ENCODE measurements around the gene ABCA13. TPM values are rescaled to one million over a fixed set of nuclear protein-coding genes. Genes with fewer than 3 reads are reported as not detected.

The ABCA13 gene
- polyA plus RNA-seq, 1 donor (not counting 4 experiments of a cell fraction or from before 2014, with no cell fraction given) = 0.76 TPM

DNA sequence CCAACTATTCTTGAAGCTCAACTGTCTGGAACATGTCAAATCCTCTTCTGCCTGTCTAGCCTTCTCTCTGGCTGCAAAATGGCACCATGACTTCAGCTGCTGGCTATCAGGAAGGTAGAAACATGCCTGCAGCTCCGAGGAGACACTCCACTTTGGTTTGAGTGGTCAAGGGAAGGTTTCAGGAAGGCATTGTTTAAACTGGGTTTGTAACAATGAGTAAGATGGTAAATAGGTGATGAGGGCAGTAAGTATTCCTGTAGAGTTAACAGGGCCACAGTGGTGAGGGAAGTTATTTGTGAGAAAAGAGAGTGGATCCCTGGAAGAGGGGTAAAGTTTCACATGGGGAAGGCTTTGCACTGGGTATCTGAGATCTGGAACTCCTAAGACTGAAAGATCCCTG lies 231.5 kb downstream of the ABCA13 start:
- dilution Hi-C loops (cut with MboI; ENCODE audit: extremely low pct_ligation_motif_present, low sequenced_read_pairs) = no loop called here
- no peak for DNase-seq (ENCODE audit: low read depth, low spot score)
- no peaks in the 10 kb centered on the region for H3K36me3 ChIP-seq (ENCODE audit: control insufficient read depth in 2 of 2, extremely low read depth in 1 of 2, insufficient read depth in 2 of 2, low read length in 2 of 2)
- no peaks in the 10 kb centered on the region for H3K9me1 ChIP-seq (ENCODE audit: control insufficient read depth, extremely low read depth, insufficient read depth, low read length)
- TF ChIP-seq, protein P1, sequence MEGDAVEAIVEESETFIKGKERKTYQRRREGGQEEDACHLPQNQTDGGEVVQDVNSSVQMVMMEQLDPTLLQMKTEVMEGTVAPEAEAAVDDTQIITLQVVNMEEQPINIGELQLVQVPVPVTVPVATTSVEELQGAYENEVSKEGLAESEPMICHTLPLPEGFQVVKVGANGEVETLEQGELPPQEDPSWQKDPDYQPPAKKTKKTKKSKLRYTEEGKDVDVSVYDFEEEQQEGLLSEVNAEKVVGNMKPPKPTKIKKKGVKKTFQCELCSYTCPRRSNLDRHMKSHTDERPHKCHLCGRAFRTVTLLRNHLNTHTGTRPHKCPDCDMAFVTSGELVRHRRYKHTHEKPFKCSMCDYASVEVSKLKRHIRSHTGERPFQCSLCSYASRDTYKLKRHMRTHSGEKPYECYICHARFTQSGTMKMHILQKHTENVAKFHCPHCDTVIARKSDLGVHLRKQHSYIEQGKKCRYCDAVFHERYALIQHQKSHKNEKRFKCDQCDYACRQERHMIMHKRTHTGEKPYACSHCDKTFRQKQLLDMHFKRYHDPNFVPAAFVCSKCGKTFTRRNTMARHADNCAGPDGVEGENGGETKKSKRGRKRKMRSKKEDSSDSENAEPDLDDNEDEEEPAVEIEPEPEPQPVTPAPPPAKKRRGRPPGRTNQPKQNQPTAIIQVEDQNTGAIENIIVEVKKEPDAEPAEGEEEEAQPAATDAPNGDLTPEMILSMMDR (optimal IDR thresholded peaks at IDR 0.05 in 1 of 3, IDR thresholded peaks at IDR 0.05 in 1 of 3, conservative IDR thresholded peaks at IDR 0.05 in 1 of 3; ENCODE audit: extremely low read depth in 1 of 3, insufficient read depth in 2 of 3, low read length in 3 of 3) = no peak
- no peak for TF ChIP-seq EZH2 (IDR thresholded peaks at IDR 0.05; ENCODE audit: low read length)
- H3K27ac ChIP-seq (ENCODE audit: control insufficient read depth, insufficient read depth, low read length) = no peak overlapping the region
- H3K79me2 ChIP-seq (ENCODE audit: control insufficient read depth, insufficient read depth, low read length) = no peaks in the 10 kb centered on the region
- H3K4me3 ChIP-seq (ENCODE audit: control insufficient read depth in 2 of 3, extremely low read depth in 1 of 3, insufficient read depth in 2 of 3, low read depth in 1 of 3, low read length in 3 of 3) = no peak overlapping the region
- no peaks in the 10 kb centered on the region for H3K27me3 ChIP-seq (ENCODE audit: control insufficient read depth, extremely low read depth, insufficient read depth, low read length)
- no peak overlapping the region for H3K9ac ChIP-seq (ENCODE audit: control insufficient read depth, extremely low read depth, insufficient read depth, low read length)
- no peak overlapping the region for H3K4me2 ChIP-seq (ENCODE audit: control insufficient read depth, extremely low read depth, insufficient read depth, low read depth, low read length)
- H2AFZ ChIP-seq (ENCODE audit: control insufficient read depth, low read length) = no peak overlapping the region
- H4K20me1 ChIP-seq (ENCODE audit: control insufficient read depth, extremely low read depth, insufficient read depth, low read length) = no peaks in the 10 kb centered on the region
- H3K4me1 ChIP-seq (ENCODE audit: control insufficient read depth, extremely low read depth, insufficient read depth, low read length) = no peaks in the 10 kb centered on the region
- H3K9me3 ChIP-seq (ENCODE audit: control insufficient read depth, low read depth, low read length) = no peaks in the 10 kb centered on the region
- FAIRE-seq = no peak

DNA sequence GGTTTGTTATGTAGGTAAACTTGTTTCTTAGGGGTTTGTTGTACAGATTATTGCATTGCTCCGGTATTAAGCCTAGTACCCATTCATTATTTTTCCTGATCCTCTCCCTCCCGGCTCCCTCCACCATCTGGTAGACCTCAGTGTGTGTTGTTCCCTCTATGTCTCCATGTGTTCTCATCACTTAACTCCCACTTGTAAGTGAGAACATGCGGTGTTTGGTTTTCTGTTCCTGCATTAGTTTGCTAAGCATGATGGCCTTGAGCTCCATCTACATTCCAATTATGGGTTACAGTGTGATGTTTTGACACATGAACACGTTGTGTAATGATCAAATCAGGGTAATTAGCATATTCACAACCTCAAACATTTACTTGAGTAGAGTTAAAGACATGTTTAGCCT lies 237.5 kb downstream of the ABCA13 start:
- H2AFZ ChIP-seq (ENCODE audit: control insufficient read depth, low read length) = no peak overlapping the region
- no peaks in the 10 kb centered on the region for H3K27me3 ChIP-seq (ENCODE audit: control insufficient read depth, extremely low read depth, insufficient read depth, low read length)
- H3K36me3 ChIP-seq (ENCODE audit: control insufficient read depth in 2 of 2, extremely low read depth in 1 of 2, insufficient read depth in 2 of 2, low read length in 2 of 2) = no peaks in the 10 kb centered on the region
- H3K27ac ChIP-seq (ENCODE audit: control insufficient read depth, insufficient read depth, low read length) = no peak overlapping the region
- dilution Hi-C loops (cut with MboI; ENCODE audit: extremely low pct_ligation_motif_present, low sequenced_read_pairs) = no loop called here
- H3K9me3 ChIP-seq (ENCODE audit: control insufficient read depth, low read depth, low read length) = no peaks in the 10 kb centered on the region
- no peaks in the 10 kb centered on the region for H3K79me2 ChIP-seq (ENCODE audit: control insufficient read depth, insufficient read depth, low read length)
- no peaks in the 10 kb centered on the region for H3K4me1 ChIP-seq (ENCODE audit: control insufficient read depth, extremely low read depth, insufficient read depth, low read length)
- H4K20me1 ChIP-seq (ENCODE audit: control insufficient read depth, extremely low read depth, insufficient read depth, low read length) = no peaks in the 10 kb centered on the region
- TF ChIP-seq, protein P1 (optimal IDR thresholded peaks at IDR 0.05 in 1 of 3, IDR thresholded peaks at IDR 0.05 in 1 of 3, conservative IDR thresholded peaks at IDR 0.05 in 1 of 3; ENCODE audit: extremely low read depth in 1 of 3, insufficient read depth in 2 of 3, low read length in 3 of 3) = no peak
- no peak for TF ChIP-seq EZH2 (IDR thresholded peaks at IDR 0.05; ENCODE audit: low read length)
- H3K4me3 ChIP-seq (ENCODE audit: control insufficient read depth in 2 of 3, extremely low read depth in 1 of 3, insufficient read depth in 2 of 3, low read depth in 1 of 3, low read length in 3 of 3) = no peak overlapping the region
- H3K9ac ChIP-seq (ENCODE audit: control insufficient read depth, extremely low read depth, insufficient read depth, low read length) = no peak overlapping the region
- no peak for DNase-seq (ENCODE audit: low read depth, low spot score)
- H3K9me1 ChIP-seq (ENCODE audit: control insufficient read depth, extremely low read depth, insufficient read depth, low read length) = no peaks in the 10 kb centered on the region
- H3K4me2 ChIP-seq (ENCODE audit: control insufficient read depth, extremely low read depth, insufficient read depth, low read depth, low read length) = no peak overlapping the region
- no peak for FAIRE-seq
